SKM-1 treated with dmso at 0.1 percent for 144 hours (cell line): ENCODE data around the gene TMEM92.
A peak's percentile ranks its signal among the peaks of the same experiment; 100 is the strongest.
"Not testable (repeated sequence)": the region's sequence is repeated elsewhere in the genome, so short reads cannot be mapped to it uniquely, and the experiment has no call there.

Experiments
- DNase-seq: peaks from one replicate; lab custom pipeline; 2025; ENCODE audit not compliant: unreplicated experiment; lab: John Stamatoyannopoulos, UW

The TMEM92 gene

GRCh38 chr17:50261051-50261915, 13.0 kb upstream of the TMEM92 start:
- DNase-seq, result no peak

GRCh38 chr17:50262001-50262794, 12.1 kb upstream of the TMEM92 start:
- DNase-seq, result no peak

- no peak for DNase-seq
These were observed 10.7 kb upstream of the TMEM92 start for GRCh38 chr17:50263331-50264262.

GRCh38 chr17:50264263-50265113, 9.8 kb upstream of the TMEM92 start:
- DNase-seq, result no peak

- DNase-seq, result no peak
These were observed 9.1 kb upstream of the TMEM92 start for GRCh38 chr17:50265212-50265611.

GRCh38 chr17:50265690-50266315, 8.5 kb upstream of the TMEM92 start:
- DNase-seq, result no peak

GRCh38 chr17:50266384-50267073, 7.7 kb upstream of the TMEM92 start:
- no peak for DNase-seq

- no peak for DNase-seq
These were observed 7.0 kb upstream of the TMEM92 start for GRCh38 chr17:50267074-50267841.

DNA sequence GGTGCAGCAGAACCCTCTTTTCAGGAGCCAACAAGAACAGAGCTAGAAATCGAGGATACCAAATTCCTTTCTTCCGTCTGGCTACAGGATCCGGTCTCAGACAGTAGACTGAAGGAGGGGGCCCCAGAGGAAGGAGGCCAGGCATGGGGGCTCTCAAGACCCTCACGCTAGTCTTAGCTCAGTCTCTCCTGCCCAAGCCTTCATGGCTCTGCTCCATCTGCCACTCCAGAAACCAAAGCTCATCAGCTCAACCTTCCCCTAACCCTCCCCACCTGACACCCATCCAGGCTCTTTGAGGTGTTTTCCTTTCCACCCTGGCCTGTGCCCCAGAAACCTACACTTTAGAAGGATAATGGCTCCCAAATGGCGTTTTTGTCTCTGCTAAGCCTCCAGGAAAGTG, 6.2 kb upstream of the TMEM92 start:
- no peak for DNase-seq

GRCh38 chr17:50268743-50269275, 5.5 kb upstream of the TMEM92 start:
- DNase-seq, result no peak

DNA sequence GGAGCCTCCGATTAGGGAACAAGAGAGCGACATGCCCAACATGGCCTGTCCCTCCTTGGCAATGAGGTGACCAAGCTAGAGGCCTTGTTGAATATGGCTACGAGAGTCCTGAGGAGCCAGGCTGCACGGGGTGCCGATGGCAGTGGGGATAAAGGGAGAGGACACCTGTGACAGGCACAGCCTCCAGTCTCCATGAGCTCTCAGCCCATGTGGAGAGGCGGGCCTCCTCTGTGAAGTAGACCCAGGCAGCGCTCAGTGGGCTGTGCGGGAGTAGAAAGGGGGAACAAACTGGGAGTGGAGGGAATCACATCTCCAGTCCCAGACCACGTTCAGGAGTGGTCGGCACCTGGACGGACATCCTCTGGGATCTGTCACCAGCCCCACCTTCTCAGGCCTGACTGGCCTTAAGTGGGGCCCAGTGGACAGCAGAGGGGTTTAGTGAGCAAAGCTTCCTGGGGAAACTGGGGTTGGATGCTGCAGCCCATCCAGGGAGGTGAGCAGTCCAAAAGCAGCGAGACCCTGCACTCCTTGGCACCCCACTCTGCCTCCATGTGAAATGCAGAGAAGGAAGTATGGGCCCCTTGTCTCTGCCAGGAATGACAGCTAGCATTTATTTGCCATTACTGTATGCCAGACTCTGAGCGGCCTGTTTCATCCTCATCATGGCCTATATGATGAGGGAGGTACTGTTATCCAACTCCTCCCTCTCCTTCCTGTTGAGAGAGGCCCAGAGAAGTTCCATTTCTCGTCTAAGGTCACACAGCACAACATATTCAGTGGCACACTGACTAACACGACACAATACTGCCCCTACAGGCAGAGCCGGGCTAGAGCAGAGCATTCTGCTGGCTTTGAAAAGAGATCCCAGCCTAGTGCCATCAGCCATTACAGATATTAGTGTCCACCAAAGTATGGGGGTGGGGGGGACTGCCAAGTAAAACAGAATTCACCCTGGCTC, 4.5 kb upstream of the TMEM92 start:
- peak; percentile 53 for DNase-seq

DNA sequence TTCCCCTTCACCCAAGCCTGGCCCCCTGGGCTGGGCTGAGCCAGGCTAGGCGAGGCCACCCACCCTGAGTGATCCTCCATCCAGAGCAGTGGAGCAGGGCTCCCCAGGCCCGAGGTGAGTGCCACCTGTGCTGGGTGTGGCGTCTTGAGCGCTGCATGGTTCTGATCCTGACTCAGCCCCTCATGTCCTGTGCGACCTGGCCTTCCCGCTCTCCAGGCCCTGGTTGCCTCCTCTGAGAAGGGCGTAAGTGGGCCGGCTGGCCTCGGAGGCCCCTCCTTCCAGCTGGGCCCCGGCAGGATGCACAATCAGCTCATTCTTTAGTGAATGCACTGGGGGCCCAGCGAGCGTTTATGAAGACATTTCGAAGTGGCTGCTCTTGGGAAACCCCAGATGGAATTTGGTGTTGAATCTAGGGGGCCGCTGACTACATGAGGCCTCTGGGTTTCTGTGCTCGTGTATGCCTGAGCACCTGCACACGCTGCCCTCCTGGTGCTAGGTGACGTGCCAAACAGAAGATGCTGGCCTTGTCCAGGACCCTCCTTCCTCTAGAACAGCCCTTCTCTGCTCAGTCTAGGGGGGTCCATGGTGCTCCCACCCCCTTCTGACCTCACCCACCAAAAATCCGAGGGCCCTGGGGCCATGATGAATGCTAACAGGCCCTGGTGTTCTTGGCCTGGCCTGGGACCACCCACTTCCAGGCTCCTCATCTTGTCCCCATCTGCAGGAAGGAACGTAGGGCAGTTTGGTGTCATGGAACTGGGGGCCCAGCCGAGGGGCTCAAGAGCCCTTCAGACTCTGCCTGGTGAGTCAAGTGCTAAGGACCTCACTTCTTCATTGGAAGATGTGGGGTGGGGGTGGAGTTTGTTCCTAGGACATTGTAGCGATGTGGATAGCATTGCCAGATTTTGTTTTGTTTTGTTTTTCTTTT, 3.6 kb upstream of the TMEM92 start:
- no peak for DNase-seq

DNA sequence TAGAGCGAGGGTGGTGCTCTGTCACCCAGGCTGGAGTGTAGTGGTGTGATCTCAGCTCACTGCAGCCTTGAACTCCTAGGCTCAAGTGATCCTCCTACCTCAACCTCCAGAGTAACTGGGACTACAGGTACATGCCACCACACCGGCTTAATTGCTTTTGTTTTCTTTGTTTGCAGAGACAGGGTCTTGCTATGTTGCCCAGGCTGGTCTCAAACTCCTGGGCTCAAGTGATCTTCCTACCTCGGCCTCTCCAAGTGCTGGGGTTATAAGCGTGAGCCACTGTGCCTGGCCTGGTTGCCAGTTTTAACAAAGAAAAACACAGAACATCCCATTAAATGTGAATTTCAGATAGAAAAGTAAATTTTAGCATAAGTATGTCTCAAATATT, 2.9 kb upstream of the TMEM92 start:
- not testable (repeated sequence) for DNase-seq

DNA sequence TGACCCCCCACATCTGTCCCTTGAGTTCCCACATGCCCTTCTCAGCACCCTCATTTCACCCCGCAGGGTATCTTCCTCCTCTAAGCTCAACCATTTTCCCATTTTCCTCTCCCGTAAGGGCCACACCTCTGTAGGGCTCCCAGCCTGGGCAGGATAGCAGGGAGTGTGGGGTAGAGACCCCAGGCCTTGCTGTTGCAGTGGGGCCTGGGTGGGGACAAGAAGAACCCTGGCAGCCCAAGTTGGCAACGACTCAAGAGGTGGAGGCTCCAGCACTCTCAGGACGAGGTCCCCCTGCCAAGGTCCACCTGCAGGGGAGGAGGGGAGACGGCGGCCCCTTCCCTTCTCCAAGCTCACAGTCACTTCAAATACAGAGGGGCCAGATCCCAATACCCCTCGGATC, 2.0 kb upstream of the TMEM92 start:
- DNase-seq, result no peak

DNA sequence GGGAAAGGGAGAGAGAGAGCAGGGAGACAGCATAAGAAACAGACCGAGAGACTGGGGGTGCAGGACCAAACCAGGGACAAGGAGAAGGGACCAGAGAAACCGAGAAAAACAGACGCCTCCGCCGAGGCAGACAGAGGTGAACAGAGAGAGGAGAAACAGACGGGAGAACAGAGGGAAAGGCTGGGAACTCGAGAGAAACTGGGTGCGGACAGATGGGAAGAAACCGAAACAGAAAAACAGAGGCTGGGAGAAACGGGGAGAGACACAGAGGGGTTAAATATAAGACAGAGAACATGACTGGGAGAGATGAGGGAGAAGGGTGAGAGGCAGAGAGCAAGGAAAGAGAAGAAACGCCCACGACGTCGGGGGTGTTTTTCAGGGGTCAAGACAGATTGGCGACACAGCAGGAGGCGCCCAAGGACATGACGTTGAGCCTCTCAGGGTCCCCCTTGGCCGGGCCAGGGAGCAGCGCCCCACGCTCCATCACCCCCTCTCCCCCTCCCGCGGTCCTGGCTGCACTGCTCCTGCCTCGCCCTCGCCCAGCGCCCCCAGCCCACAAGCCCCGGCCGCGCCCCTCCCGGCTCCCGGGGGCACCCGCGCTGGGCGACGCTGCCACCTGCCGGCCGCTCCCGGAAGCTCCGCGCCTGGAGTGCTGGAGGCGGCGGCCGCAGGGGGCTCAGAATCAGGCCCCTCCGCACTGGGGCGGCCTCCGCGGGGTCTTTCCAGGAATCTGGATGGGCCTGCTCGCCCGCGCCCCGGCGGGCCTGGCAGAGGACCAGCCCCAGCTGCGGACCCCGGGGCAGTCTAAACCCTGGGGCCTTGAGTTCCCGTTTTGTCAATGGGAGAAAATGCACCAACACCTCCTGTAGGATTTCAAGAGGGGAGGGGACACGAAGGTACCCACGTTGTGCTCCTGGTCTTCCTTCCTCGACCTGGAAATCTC, 1.3 kb upstream of the TMEM92 start:
- no peak for DNase-seq
